Astrocyte of the hippocampus (primary cell): ENCODE measurements around the gene TRIM58.
A peak's percentile ranks its signal among the peaks of the same experiment; 100 is the strongest.

Experiments used
- DNase-seq: peaks from one replicate; pipeline ENCODE4 v3.0.0; 2011; ENCODE audit warnings: low read depth, low spot score

Gene TRIM58, protein sequence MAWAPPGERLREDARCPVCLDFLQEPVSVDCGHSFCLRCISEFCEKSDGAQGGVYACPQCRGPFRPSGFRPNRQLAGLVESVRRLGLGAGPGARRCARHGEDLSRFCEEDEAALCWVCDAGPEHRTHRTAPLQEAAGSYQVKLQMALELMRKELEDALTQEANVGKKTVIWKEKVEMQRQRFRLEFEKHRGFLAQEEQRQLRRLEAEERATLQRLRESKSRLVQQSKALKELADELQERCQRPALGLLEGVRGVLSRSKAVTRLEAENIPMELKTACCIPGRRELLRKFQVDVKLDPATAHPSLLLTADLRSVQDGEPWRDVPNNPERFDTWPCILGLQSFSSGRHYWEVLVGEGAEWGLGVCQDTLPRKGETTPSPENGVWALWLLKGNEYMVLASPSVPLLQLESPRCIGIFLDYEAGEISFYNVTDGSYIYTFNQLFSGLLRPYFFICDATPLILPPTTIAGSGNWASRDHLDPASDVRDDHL

GRCh38 chr1:247857069-247857984 is at the start of gene TRIM58:
Gene TRIM58 (plus strand): TSS chr1:247857187. CDS start chr1:247857247, 60 bp downstream.
- peak; percentile 44 for DNase-seq

DNA sequence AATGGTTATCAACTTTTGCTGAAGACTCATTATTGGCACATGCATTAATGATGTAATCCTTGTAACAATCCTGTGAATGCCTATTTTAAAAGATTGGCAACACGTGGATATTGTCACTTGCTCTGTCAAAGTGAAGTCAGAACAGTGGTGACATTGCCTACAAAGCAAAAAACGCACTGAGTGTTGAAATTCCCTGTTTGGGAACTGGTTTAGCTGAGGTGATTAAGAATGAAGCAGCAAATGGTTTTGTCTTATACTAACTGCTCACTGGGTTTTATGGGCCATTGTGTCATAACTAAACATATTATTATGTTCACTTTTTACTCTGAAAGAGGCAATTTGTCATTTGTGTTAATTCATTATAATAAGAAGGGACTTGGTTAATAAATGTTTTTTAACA is 44.4 kb upstream of the TRIM58 start:
- DNase-seq = no peak

DNA sequence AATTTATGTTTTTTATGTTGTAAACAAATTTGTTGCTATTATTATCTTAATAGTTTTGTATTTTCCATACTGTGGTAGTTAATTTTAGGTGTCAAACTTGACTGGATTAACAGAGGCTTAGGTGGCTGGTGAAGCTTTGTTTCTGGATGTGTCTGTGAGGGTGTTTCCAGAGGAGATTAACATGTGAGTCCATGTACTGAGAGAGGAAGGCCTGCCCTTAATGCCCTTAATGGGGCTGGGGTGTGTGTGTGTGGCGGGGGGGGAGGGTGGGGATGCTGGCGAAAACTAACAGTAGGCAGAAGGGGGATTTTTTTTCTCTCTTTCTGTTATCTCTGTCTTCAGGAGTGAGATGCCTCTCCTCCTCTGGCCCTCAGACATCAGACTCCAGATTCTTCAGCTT is 34.9 kb upstream of the TRIM58 start:
- no peak for DNase-seq

DNA sequence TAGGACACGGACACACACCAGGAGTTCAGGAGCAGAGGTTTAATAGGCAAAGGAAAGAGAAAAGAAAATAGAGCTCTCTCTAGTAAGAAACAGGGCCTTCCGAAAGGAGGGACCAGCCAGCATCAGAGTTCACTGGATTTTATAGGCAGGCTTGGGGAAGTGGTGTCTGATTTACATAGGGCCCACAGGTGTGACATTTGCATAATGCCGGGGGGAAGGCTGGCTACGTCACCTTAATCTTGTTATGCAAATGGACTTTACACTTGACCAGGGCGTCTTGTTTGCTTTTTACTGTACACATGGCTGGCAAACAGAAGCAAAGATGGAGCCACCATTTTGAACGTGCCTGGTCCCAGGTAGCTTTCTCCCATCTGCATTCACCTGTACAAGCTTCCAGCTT is 33.0 kb upstream of the TRIM58 start, which contains the start of gene OR14A16:
Gene OR14A16 (minus strand): TSS at position 97 of the 400 bp plus-strand sequence. CDS start 8,390 bp downstream, outside the sequence.
- no peak for DNase-seq

GRCh38 chr1:247825362-247825761 is 31.6 kb upstream of the TRIM58 start:
- no peak for DNase-seq

GRCh38 chr1:247829656-247830055 is 27.3 kb upstream of the TRIM58 start:
- no peak for DNase-seq

GRCh38 chr1:247833601-247834000 is 23.4 kb upstream of the TRIM58 start:
- DNase-seq = no peak

DNA sequence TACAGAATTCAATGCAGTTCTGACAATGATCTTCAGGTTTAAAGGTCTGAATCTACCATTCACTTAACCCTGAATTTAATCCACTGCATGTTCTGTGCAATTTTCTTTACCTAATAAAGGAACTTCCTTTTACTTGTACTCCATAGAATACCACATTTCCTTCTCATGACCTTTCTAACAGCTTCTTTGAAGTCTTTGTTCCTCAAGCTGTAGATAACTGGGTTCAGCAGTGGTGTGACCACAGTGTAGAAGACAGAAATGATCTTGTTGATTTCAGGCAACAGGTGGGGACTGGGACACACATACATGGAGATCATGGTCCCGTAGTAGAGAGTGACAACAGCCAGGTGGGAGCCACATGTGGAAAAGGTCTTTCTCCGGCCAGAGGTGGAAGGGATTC is 16.2 kb upstream of the TRIM58 start:
- no peak for DNase-seq

GRCh38 chr1:247841796-247842195 is 15.2 kb upstream of the TRIM58 start, which contains the start of gene OR11L1:
Gene OR11L1 (minus strand): TSS chr1:247841896. CDS start chr1:247841896, 0 bp downstream.
- DNase-seq = no peak

- DNase-seq = no peak
Measured at GRCh38 chr1:247843411-247843810, 13.6 kb upstream of the TRIM58 start.

DNA sequence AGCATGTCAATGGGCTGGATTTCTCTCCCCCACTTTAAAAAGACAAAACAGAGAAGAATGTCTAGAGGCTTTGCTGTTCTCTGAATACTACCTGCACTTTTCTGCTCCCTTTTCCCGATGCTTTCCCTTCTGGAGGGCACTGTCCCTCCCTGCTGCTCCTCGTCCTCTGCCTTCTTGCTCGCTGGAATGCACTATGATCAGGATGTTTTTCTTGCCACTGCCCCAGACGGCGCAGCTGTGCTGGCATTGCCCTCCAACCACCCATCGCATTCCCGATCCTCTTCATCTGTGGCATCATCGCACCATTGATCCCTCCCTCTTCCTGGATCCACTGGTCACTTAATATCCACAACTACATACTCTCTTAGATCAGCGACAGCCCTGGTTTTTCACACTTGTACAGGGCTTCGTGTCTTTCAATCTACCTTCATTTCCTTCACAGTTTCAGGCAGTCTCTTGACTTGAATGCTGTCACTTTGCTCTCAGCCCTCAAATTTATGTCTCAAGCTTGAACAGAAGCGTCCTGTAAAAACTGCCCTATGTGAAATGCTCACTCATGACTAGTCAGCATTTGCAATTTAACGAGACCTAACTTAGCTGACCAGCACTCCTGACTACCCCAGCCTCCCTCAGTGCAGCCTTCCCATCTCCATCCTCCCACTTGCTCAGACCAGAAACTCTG is 11.8 kb upstream of the TRIM58 start:
- no peak for DNase-seq

DNA sequence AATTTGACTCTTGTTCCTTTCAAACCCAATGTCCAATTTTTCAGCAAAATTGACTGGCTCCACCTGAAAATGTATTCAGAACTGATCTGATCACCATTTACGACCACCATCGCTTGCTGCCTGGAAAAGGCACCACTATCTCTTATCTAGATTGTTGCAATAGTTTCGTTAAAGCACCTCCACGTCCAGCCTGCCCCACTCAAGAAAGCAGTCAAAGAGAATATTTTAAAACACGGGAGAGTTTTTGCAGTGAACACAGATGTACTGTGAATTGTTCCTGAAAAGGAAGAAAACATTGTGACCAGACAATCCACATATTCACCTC is 11.3 kb upstream of the TRIM58 start:
- no peak for DNase-seq

DNA sequence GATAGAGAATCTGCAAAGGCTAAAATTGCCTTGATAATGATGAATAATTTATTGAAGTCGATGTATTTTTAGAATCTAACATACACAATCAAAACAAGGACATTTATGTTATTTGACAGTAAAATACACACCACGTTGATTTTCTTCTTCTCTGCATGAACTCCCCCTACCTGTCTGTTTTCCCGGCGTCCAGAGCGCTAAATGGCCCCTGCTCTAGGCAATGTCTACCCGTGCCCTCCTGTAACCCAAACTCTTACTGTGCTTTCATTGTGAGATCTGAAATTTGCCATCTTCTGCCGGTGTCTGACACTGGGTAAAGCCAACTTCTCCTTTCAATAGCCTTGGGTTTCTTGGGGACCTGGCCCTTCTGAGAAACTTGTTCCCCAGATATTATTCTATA is 8.6 kb upstream of the TRIM58 start:
- DNase-seq = no peak

DNA sequence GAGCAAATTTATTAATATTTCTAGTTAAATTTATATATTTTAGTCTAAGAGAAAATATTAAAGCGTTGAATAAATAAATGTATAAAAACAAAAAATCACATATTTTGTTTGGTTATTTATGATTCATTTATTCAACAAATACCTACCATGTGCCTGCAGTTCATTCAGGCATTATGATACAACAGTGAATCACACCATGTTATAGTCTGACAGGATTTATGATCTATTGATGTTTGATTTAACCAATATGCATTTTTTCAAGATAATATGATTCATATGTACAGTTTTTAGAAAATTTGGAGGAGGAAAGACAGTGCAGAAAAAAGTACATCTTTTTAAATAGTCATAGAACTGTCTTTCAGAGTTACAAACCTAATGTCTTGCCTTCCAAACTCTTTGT is 7.4 kb upstream of the TRIM58 start:
- DNase-seq = no peak

DNA sequence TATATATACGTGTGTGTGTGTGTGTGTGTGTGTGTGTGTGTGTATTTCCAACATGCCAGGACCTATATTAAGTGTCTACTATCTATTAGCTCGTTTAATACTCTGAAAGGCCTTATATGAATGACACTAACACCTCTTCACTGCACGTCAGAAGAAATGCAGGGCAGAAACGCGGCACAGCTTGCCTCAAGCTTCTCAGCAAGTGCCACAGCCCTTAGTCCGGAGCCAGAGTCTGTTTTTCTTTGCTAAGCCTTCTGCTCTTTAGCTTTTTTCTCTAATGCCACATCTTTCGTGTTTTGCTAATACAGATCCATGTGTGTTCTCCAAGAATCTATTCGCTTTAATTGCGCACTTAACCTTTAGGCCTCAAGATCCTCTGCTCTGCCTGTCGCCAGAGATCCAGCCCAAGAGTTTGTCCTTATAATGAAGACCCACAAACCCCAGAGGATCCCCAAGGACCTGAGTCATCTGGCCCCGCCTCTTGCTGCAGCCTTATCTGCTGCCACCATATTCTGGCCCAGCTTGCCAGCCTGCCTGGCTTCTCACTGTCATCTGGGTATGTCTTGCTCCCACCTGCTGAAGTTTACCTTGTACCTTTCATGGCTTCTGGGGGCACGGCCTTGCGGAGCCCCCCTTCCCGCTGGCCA is 2.0 kb upstream of the TRIM58 start:
- DNase-seq = no peak

GRCh38 chr1:247855911-247856310 is 1.1 kb upstream of the TRIM58 start:
- DNase-seq = no peak

GRCh38 chr1:247857985-247858619 is 1.1 kb downstream of the TRIM58 start:
- no peak for DNase-seq

DNA sequence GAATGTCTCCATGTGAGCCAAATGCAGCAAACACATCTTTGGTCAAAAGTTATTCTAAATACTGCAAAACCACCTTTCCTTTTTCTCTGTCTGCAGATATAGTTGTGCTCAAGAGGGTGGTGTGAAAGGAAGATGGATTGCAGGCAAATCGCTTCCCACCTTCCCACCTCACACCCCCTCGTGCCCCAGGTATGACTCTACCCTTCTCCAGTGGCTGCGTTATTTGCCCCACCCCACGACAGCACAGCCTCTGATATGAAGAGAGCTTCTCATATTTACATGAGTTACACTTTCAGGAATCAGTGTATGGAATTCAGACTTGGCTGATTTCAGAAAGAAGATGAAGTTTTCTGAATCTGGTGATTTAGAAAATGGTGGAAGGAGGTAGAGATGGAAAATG is 5.8 kb downstream of the TRIM58 start:
- DNase-seq = no peak

- no peak for DNase-seq
Measured at GRCh38 chr1:247864644-247865043, 7.7 kb downstream of the TRIM58 start.

DNA sequence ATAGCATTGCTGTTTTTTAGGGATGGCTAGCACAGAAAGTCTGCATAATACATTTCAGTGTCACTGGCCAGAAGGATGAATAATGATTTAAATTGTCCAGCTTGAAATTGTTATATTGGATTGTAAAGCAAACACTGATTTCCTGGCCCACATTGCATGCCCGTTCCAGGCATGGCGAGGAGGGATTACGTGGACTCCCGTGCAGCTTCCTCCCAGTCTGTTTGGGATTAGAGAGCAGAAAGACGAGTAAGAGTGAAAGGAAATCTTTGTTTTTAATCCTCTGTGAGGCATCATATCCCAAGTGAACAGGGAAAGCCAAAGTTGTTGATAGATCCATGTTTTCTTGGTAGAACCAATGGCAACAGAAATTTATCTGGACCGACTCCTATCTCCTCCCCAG is 8.4 kb downstream of the TRIM58 start:
- DNase-seq = no peak

GRCh38 chr1:247883346-247883745 is 26.4 kb downstream of the TRIM58 start:
- DNase-seq = no peak
